OCI-LY3 (cell line): ENCODE data around the gene PRELID1.

Source experiments
- H2AFZ ChIP-seq: fragments of 200-600, 300-600 bp; shearing (Covaris generic); 2 replicates; pipeline ENCODE4 v1.6.0; 2014; ENCODE audit warnings: antibody characterized with exemption, low read depth, low read length
- H3K27ac ChIP-seq: fragments of 200-600, 300-600 bp; sonication (generic); 2 replicates; pipeline ENCODE4 v1.5.1; 2014; ENCODE audit warnings: mild to moderate bottlenecking, low read length, moderate library complexity, mixed read lengths
- H3K27me3 ChIP-seq: fragments of 200-600, 300-600 bp; sonication (generic); 2 replicates; pipeline ENCODE4 v1.6.1; 2014; ENCODE audit warnings: low read depth, low read length, mixed read lengths
- H3K36me3 ChIP-seq: fragments of 200-600, 300-600 bp; sonication (generic); replicated peaks from 2 replicates; pipeline ENCODE3; 2014; ENCODE audit warnings: low read depth, low read length, mixed read lengths
- H3K4me1 ChIP-seq: fragments of 300-600, 200-600 bp; sonication (generic); 2 replicates; pipeline ENCODE4 v1.6.1; 2014; ENCODE audit warnings: low read length, mixed read lengths
- H3K4me2 ChIP-seq: fragments of 200-600, 300-600 bp; sonication (generic); 2 replicates; pipeline ENCODE4 v1.6.1; 2014; ENCODE audit warnings: low read length, mixed read lengths
- H3K4me3 ChIP-seq: fragments of 300-600, 200-600 bp; sonication (generic); 2 replicates; pipeline ENCODE4 v1.5.1; 2014; ENCODE audit warnings: antibody characterized with exemption, mild to moderate bottlenecking, low read length, moderate library complexity
- H3K79me2 ChIP-seq: fragments of 300-600, 200-600 bp; shearing (Covaris generic); 2 replicates; pipeline ENCODE4 v1.6.1; 2014; ENCODE audit warnings: mild to moderate bottlenecking, low read length, mixed read lengths
- H3K9ac ChIP-seq: fragments of 300-600, 200-600 bp; shearing (Covaris generic); 2 replicates; pipeline ENCODE4 v1.6.0; 2014; ENCODE audit warnings: mild to moderate bottlenecking, low read length, moderate library complexity
- H3K9me3 ChIP-seq: fragments of 200-600, 300-600 bp; shearing (Covaris generic); 2 replicates; pipeline ENCODE4 v1.6.1; 2014; ENCODE audit warnings: low read length, mixed read lengths; ENCODE audit not compliant: insufficient read depth
- H4K20me1 ChIP-seq: fragments of 200-600, 300-600 bp; sonication (generic); 2 replicates; pipeline ENCODE4 v1.6.1; 2016; ENCODE audit warnings: low read length, mixed read lengths; ENCODE audit not compliant: insufficient read depth
- EZH2phosphoT487 ChIP-seq: fragments of 200-600 bp; shearing (Covaris generic); IDR thresholded peaks from 2 replicates; pipeline ENCODE4 v1.6.1; 2018; ENCODE audit warnings: antibody characterized with exemption, mixed run types, low read depth
- TF ChIP-seq, protein P1 (sequence below): fragments of 200-600, 300-600 bp; sonication (generic); IDR thresholded peaks from 2 replicates; pipeline ENCODE4 v1.5.1; 2014; ENCODE audit warnings: antibody characterized with exemption, low read length, low read depth

Gene PRELID1

GRCh38 chr5:177332896-177333260 lies 29.3 kb downstream of the PRELID1 start:
- H3K9me3 ChIP-seq = no peaks in the 10 kb centered on the region
- no peak overlapping the region for H3K9ac ChIP-seq
- TF ChIP-seq EZH2phosphoT487 = no peak
- TF ChIP-seq, protein P1, sequence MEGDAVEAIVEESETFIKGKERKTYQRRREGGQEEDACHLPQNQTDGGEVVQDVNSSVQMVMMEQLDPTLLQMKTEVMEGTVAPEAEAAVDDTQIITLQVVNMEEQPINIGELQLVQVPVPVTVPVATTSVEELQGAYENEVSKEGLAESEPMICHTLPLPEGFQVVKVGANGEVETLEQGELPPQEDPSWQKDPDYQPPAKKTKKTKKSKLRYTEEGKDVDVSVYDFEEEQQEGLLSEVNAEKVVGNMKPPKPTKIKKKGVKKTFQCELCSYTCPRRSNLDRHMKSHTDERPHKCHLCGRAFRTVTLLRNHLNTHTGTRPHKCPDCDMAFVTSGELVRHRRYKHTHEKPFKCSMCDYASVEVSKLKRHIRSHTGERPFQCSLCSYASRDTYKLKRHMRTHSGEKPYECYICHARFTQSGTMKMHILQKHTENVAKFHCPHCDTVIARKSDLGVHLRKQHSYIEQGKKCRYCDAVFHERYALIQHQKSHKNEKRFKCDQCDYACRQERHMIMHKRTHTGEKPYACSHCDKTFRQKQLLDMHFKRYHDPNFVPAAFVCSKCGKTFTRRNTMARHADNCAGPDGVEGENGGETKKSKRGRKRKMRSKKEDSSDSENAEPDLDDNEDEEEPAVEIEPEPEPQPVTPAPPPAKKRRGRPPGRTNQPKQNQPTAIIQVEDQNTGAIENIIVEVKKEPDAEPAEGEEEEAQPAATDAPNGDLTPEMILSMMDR = no peak
- no peak overlapping the region for H3K27ac ChIP-seq
- no peaks in the 10 kb centered on the region for H4K20me1 ChIP-seq
- no peak overlapping the region for H3K4me2 ChIP-seq
- no peaks in the 10 kb centered on the region for H3K4me1 ChIP-seq
- no peak overlapping the region for H3K4me3 ChIP-seq
- H3K36me3 ChIP-seq = peaks cover 46% of the 10 kb centered on the region
- H3K27me3 ChIP-seq = no peaks in the 10 kb centered on the region
- H3K79me2 ChIP-seq = no peaks in the 10 kb centered on the region
- no peak overlapping the region for H2AFZ ChIP-seq

DNA sequence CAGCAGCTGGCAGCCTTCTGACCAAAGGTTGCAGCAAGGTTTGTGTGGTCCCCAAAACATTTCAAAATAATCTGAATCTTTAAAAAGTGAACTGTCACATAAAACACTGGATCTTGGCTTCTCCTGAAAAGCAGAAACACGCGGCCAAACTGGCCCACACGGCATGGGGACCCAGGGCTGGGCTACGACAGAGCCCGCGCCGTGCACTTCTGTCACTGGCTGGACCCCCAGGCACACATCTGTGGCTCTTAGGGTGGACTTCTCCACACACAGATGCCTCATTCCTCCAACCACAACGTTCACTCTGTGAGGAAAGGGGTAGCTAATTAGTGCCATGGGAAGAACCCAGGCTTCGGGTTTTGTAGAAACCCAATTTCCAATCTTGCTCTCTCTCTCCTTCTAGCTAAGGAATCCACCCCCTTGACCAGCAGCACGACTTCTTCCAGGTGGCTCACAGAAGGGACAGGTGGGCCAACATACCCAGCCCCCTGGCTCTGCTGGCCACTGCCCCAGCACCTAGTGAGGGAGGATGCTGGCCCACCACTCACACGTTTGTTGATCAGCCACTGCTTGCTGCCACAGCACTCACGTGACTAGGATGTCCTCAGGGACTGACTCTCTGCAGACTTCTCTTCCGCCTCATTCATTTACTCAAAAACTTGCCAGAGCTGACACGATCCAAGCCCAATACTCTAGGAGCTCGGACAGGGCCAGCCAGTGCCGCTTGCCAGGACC lies 30.0 kb downstream of the PRELID1 start:
- H3K27ac ChIP-seq = no peak overlapping the region
- H3K9me3 ChIP-seq = no peaks in the 10 kb centered on the region
- no peak overlapping the region for H3K9ac ChIP-seq
- no peak overlapping the region for H3K4me2 ChIP-seq
- no peaks in the 10 kb centered on the region for H3K4me1 ChIP-seq
- H4K20me1 ChIP-seq = no peaks in the 10 kb centered on the region
- no peak overlapping the region for H2AFZ ChIP-seq
- H3K79me2 ChIP-seq = no peaks in the 10 kb centered on the region
- peaks cover 47% of the 10 kb centered on the region for H3K36me3 ChIP-seq
- TF ChIP-seq, protein P1 = no peak
- no peak for TF ChIP-seq EZH2phosphoT487
- H3K27me3 ChIP-seq = no peaks in the 10 kb centered on the region
- no peak overlapping the region for H3K4me3 ChIP-seq

DNA sequence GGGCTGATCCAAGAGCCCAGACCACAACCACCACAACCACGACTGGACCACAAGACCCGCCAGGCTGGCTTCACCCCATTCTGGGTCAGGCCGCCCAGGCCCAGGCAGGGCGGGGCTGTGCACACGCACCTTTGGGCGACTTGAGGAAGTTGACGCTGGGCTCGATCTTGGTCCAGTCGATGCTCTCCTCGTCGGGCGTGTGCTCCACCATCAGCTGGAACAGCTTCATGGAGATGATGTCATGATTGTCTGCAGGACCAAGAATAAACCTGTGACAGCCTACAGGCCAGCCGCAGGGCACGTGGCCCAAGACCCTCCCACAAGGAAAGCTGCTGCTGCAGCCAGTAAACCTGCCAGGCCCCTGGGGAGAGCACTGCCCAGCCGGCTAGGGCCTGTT lies 30.6 kb downstream of the PRELID1 start:
- Histone ChIP-seq H3K27ac (no peak overlapping the region), H3K27me3 (no peaks in the 10 kb centered on the region), H3K9me3 (no peaks in the 10 kb centered on the region), H3K9ac (no peak overlapping the region), H3K79me2 (peaks cover 4% of the 10 kb centered on the region; the same call in 1 of the 2 replicates), H3K4me1 (no peaks in the 10 kb centered on the region), H3K4me3 (no peak overlapping the region), H2AFZ (no peak overlapping the region), H3K4me2 (no peak overlapping the region), H3K36me3 (peaks cover 49% of the 10 kb centered on the region), H4K20me1 (0 out of 2 replicates have a peak, but pooled peaks cover 3% of the 10 kb centered on the region)
- TF ChIP-seq EZH2phosphoT487 = no peak
- TF ChIP-seq, protein P1 = no peak

DNA sequence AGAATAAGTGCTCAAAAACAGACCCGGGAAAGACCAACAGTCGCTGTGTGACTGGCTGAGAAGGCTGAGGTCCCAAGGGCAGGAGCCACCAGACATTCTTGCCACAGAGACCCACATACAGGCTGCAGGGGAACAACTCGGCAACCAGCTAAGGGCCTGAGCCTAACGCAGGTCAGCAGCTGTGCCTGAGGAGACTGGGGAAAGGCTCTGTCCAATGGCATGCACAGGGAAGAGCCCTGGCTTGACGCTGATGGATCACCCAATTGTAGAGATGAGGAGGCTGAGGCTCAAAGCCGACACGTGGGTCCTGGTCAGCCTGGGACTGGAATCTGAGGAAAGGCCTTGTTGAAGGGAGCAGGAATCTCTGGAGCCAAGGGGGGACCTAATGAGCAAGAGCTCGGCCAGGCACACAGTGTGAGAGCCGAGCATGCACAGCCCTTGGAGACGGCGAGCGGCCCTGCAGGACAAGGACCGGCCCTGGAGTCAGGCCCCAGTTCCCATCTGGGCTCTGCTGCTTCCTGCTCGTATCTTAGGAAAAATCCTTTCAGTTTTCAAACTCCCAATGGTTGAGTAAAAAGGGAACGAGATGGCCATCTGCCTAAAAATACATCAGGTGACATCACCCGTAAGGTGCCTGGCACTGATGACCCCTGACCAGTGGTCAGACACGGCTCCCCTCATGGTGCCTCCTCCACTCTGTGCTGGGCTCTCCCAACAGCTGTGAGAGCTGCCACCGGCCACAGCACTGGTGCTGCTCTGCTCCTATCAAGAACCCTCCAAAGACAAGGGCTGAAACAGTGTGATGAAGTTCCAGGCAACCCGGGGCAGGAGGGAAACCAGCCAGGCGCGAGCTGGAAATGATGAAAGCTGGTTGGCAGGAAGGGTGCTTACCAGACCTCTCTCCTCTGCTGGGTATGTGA lies 31.4 kb downstream of the PRELID1 start:
- H3K36me3 ChIP-seq = peaks cover 56% of the 10 kb centered on the region
- no peak overlapping the region for H2AFZ ChIP-seq
- no peaks in the 10 kb centered on the region for H3K27me3 ChIP-seq
- no peak overlapping the region for H3K9ac ChIP-seq
- no peak overlapping the region for H3K4me2 ChIP-seq
- H3K27ac ChIP-seq = no peak overlapping the region
- H3K9me3 ChIP-seq = no peaks in the 10 kb centered on the region
- peaks cover 8% of the 10 kb centered on the region; the same call in 1 of the 2 replicates for H3K79me2 ChIP-seq
- H4K20me1 ChIP-seq = 0 out of 2 replicates have a peak, but pooled peaks cover 3% of the 10 kb centered on the region
- H3K4me3 ChIP-seq = no peak overlapping the region
- TF ChIP-seq, protein P1 = no peak
- TF ChIP-seq EZH2phosphoT487 = no peak
- H3K4me1 ChIP-seq = no peaks in the 10 kb centered on the region
